HG03378 (cell line): Measurements from ENCODE around the gene VCAN.

Experiments
- ATAC-seq: cut with Tn5 transposase; IDR thresholded peaks from one replicate; pipeline ENCODE4 v1.9.1; 2021; ENCODE audit warnings: mild to moderate bottlenecking, moderate library complexity; ENCODE audit not compliant: unreplicated experiment

VCAN gene

GRCh38 chr5:83528439-83528769 lies 56.9 kb downstream of the VCAN start:
- ATAC-seq: no peak

DNA sequence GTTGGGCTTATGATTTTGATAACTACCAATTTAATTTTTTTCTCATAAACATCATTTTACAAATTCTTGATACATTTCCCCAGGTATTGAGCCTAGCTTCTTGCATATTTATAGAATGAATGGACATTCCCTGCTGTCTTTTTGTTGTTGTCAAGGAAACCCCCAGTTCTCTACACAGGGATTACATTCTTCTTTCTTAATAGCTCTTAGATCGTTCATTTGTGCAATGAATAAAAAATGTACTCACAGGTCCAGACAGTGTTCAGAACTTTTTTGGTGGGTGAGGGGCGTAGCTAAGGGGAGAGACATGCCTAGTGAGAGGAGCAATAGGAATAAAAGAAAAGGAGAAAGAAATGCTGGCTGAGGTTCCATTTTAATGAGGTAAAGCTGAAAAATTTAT lies 58.6 kb downstream of the VCAN start:
- ATAC-seq: no peak

DNA sequence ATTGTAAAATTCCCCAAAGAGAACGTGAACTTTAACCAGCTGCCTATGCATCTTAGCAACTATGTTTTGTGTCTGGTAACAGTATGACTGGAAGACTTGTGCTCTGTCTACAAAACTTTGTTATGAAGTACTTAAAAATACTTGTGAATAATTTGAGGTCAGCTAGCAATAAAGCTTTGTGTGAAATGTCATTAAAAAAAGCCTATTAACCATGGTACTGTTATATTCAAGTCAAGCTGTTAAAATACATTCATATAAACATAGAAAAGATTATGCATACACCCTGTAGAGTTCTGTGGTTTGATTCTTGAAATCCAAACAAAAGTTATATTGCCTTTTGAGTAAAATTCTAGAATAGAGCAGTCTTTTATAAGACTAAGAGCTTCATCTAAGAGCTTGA lies 60.1 kb downstream of the VCAN start:
- no peak for ATAC-seq

- ATAC-seq: peak; percentile 89
These were observed 67.4 kb downstream of the VCAN start for GRCh38 chr5:83538786-83539462.

- no peak for ATAC-seq
These were observed 67.9 kb downstream of the VCAN start for GRCh38 chr5:83539463-83539790.

GRCh38 chr5:83540105-83540504 lies 68.6 kb downstream of the VCAN start:
- no peak for ATAC-seq

- ATAC-seq: no peak
These were observed 69.2 kb downstream of the VCAN start for GRCh38 chr5:83540783-83541182.

- no peak for ATAC-seq
These were observed 71.3 kb downstream of the VCAN start for GRCh38 chr5:83542839-83543238.

GRCh38 chr5:83543898-83544297 lies 72.4 kb downstream of the VCAN start:
- no peak for ATAC-seq

GRCh38 chr5:83547161-83547560 lies 75.6 kb downstream of the VCAN start:
- no peak for ATAC-seq

DNA sequence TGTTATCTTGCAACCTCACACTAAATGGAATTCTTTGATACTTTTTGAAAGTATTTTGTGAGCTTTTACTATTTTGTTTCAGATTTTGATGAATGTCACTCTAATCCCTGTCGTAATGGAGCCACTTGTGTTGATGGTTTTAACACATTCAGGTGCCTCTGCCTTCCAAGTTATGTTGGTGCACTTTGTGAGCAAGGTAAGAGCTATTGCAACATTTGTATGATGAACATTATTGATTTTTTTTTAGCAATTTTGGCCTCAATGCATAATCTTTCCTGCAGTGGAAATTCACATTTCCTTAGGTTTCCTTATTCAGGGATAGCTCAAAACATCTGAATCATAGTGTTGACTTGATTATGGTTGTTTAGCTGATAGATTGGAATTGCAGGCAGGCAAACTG lies 76.3 kb downstream of the VCAN start:
- ATAC-seq: no peak

DNA sequence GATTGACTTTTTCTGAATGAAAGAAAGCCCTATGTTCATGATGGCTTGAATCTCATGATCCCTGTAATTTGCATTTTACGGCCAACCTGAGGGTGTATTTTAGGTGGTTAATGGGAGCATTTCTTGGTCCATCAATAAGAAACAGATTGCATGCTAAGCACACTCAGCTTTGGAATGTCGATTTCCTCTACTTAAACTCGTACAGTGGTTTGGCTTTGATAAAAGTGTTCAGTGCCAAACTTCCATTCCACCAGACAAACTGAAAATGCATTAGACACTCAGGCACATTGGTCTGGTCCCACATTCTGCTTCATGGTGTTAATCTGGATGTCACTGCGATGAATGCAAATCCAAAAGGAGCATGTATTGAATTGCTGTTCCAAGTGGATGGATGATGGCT lies 77.0 kb downstream of the VCAN start:
- ATAC-seq: no peak

GRCh38 chr5:83549076-83549475 lies 77.5 kb downstream of the VCAN start:
- no peak for ATAC-seq

DNA sequence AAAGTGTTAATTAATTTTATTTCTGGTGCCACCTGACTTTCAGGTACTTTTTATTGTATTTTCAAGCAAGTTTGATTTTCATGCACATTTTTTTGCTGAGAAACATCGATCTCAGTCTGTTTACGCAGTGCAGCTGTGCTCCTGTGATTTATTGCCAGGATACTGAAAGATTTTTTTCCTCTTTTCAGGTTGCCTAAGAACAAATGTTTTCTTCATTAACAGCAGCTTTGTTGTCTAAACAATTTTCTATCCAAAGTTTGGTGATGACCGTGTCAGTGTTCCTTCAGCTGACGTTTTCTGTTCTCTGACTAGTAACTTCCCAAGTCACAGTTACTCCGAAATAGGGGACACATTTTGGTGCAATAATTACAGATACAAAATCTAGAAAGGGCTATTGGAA lies 78.1 kb downstream of the VCAN start:
- no peak for ATAC-seq

GRCh38 chr5:83551821-83552220 lies 80.3 kb downstream of the VCAN start:
- no peak for ATAC-seq

DNA sequence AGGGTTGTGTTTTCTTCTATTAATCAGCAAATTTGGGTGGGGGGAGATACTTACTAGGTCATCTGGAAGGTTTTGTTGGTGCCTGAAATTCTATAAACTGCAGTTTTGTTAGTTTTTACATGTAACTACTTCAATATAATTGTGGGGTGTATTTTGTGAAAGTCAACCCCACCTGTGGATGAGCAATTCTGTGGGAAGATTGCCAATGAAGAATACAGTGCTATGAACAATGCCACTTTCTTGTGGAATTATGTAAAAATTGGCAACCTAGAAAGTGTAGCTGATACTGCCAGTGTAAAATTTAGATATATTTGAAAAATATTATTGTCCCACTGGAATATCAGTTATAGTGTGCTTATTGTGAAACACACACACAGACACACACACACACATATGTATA lies 80.7 kb downstream of the VCAN start:
- ATAC-seq: no peak

DNA sequence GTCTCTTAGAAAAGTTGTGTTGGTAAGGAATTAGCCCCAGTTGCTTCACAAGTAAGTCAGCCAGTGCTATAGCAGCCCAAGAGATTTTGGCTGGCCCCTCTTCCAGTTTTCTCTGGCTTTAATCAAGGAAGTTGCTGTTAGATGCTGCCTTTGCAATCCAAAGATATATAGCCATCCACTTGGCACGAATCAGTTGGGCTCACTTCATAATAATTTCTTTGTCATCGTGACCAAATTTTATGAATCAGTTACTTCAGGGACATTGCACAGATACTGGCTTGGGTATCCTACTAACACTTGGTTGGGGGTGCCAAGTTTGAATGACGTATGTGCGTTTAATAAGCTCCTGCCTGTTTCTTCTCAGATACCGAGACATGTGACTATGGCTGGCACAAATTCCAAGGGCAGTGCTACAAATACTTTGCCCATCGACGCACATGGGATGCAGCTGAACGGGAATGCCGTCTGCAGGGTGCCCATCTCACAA lies 81.5 kb downstream of the VCAN start:
- no peak for ATAC-seq

- ATAC-seq: no peak
These were observed 82.6 kb downstream of the VCAN start for GRCh38 chr5:83554133-83554532.

DNA sequence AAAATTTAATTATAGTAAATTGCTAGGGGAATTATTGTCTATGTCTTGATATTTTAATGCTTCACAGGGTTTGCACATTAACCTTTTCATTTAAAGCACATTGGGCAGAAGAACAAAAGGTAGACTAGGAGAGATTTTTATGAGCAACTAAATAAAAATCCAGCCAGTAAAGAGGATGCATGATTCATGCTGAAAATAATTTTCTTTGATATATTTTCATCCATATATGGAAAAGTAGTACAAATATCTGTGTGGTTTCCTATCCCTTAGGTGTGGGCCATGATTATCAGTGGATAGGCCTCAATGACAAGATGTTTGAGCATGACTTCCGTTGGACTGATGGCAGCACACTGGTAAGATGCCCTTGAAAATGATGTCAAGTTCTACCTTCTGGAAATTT lies 83.1 kb downstream of the VCAN start:
- no peak for ATAC-seq

GRCh38 chr5:83555263-83555662 lies 83.7 kb downstream of the VCAN start:
- no peak for ATAC-seq

- peak; percentile 77 for ATAC-seq
These were observed 84.6 kb downstream of the VCAN start for GRCh38 chr5:83556190-83556589.

GRCh38 chr5:83559118-83559785 lies 87.7 kb downstream of the VCAN start:
- no peak for ATAC-seq

DNA sequence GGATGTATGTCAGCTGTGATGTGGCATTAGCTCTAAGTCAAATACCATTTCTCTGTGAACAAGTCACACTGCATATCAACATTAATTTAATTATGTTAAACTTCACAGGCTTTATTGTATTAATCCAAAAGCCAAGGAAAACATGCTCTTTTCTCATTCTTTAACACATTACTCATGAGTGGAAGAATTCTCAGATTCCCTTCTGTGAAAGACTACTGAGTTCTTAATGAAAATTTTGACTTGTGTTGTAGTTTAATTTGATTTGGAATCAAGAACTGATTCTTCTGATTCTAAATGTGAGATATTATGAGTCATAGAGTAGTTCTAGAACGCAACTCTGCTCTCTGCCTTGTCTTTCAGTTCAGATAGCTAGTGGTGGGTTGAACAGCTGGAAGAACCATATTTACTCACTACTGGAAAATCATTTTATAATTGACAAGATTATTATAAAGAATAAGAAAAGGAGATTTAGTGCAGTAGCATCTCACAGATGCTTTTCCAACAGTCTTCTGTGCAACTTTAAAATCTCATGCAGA lies 90.6 kb downstream of the VCAN start:
- ATAC-seq: no peak
